HG03066 (cell line): ENCODE results near the gene ESCO1.
A peak's percentile ranks its signal among the peaks of the same experiment; 100 is the strongest.

ENCODE experiments used
- ATAC-seq: cut with Tn5 transposase; IDR thresholded peaks from one replicate; pipeline ENCODE4 v1.9.1; 2021; ENCODE audit warnings: low read depth; ENCODE audit not compliant: unreplicated experiment

ESCO1 gene

DNA sequence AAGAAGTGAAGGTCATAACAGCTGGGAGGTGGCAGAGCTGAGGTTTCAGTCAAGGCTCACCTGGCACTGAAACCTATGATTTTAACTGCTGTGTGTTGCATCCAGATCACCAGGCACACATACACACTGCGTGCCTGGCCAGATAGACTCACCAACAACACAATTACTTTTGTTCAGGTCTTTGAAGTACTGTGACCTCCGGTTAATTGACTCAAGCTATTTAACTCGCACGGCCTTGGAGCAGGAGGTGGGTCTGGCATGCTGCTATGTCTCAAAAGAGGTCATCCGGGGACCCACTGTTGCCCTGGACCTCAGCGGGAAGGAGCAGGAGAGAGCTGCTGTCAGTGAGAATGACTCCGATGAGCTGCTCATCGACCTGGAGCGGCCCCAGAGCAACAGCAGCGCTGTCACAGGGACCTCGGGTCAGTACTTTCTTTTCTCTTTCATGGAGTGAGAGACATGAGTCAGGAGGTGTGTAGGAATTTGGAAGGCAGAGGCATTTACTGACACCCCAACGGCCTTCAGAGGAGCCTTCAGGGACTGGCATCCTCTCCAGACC, 104.1 kb downstream of the ESCO1 start:
- no peak for ATAC-seq

GRCh38 chr18:21490748-21491147, 109.8 kb downstream of the ESCO1 start:
- no peak for ATAC-seq

- no peak for ATAC-seq
Observed at GRCh38 chr18:21489919-21490495, 110.5 kb downstream of the ESCO1 start.

GRCh38 chr18:21489119-21489750, 111.3 kb downstream of the ESCO1 start:
- ATAC-seq: peak; percentile 52

GRCh38 chr18:21486905-21487437, 113.5 kb downstream of the ESCO1 start:
- no peak for ATAC-seq

DNA sequence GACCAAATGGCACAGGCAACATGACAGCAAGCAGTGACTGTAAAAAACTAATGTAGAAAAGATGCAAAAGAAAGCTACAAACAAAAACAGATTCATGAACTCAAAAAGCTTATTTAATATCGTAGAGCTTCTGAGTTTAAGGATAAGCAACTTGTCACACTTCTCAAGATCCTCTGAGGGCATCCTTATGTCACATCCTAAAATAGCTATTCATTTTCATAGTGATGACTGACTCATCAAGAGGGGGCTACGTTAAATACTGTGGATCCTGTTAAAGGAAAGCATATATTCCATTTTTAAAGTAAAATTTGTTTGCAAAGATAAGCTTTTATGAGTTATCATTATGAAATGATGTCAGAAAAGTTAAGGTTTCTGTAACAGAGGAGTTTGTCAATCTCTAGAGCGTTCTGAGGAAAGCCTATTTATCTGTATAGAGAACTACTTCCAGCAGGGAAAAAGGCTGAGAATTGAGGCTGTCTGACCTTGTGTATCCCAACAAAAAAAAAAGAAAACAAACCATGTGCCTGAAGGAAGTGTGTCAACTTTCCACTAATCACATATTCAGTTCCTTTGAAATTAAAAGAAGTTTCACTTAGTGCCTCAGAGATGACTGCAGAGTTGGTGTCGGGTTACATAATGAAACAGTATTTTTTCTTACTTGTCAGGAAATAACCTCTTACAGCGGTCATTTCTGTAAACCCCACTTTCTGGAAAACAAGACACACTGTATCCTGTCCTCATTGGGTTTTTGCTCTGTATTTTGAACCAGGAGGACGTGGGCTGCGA, 115.5 kb downstream of the ESCO1 start:
- ATAC-seq: no peak

DNA sequence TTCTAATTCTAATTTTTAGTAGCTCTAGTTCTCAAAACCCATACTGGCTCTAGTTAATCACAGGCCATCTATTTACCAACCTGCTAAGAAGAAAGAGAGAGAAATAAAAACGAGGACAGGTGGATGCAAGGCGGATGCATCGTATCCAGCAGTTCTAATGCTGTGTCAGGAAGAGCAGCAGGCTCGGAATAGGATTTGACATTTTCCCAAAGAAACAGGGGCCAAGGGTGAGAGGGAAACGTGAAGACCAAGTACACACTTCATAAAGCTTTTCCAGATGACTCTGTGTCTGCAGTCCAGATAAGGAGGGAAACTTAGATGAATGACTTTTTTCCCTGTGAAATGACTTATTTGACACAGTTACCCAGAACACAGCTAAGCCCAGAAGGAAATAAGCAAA, 117.5 kb downstream of the ESCO1 start:
- no peak for ATAC-seq

DNA sequence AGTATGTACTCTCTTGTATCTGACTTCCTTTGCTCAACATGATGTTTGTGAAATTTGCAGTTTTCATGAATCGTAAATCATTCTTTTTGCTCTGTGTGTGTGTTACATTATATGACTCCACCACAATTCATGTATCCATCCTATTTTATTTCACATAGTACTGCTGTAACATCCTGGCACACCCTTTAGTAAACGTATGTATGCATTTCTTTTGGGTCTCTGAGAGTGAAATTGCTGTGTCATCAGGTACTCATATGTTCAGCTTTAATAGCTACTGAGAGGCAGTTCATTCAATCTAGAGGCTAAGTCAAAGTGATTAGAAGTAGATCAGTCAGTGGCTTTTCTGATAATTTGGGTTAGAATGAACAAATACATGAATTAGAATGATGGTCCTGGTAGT, 118.8 kb downstream of the ESCO1 start:
- no peak for ATAC-seq

- ATAC-seq: no peak
Observed at GRCh38 chr18:21479721-21480120, 120.8 kb downstream of the ESCO1 start.
